GM12873 (cell line): Measurements from ENCODE around the gene PCDHGA1.

Experiments used
- CTCF ChIP-seq: IDR thresholded peaks from 2 replicates; pipeline ENCODE4 v1.5.1; 2012; ENCODE audit warnings: low read depth, mild to moderate bottlenecking, moderate library complexity, low read length, control low read depth; ENCODE audit not compliant: insufficient read depth; ENCODE audit errors: missing control alignments

PCDHGA1 gene

DNA sequence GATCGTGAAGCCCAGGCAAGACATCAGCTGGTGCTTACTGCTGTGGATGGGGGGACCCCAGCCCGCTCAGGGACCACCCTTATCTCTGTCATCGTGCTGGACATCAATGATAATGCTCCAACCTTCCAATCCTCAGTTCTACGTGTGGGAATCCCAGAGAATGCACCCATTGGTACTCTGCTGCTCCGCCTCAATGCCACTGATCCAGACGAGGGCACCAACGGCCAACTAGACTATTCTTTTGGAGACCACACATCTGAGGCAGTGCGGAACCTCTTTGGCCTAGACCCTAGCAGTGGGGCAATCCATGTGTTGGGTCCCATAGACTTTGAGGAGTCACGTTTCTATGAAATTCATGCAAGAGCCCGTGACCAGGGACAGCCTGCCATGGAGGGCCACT is 159.5 kb downstream of the PCDHGA1 start:
- no peak for TF ChIP-seq CTCF

- TF ChIP-seq CTCF, result no peak
These were observed 160.0 kb downstream of the PCDHGA1 start for GRCh38 chr5:141490271-141490670.

- TF ChIP-seq CTCF, result no peak
These were observed 160.5 kb downstream of the PCDHGA1 start for GRCh38 chr5:141490771-141491170.

GRCh38 chr5:141491323-141492167 is 161.2 kb downstream of the PCDHGA1 start:
- TF ChIP-seq CTCF, result no peak

DNA sequence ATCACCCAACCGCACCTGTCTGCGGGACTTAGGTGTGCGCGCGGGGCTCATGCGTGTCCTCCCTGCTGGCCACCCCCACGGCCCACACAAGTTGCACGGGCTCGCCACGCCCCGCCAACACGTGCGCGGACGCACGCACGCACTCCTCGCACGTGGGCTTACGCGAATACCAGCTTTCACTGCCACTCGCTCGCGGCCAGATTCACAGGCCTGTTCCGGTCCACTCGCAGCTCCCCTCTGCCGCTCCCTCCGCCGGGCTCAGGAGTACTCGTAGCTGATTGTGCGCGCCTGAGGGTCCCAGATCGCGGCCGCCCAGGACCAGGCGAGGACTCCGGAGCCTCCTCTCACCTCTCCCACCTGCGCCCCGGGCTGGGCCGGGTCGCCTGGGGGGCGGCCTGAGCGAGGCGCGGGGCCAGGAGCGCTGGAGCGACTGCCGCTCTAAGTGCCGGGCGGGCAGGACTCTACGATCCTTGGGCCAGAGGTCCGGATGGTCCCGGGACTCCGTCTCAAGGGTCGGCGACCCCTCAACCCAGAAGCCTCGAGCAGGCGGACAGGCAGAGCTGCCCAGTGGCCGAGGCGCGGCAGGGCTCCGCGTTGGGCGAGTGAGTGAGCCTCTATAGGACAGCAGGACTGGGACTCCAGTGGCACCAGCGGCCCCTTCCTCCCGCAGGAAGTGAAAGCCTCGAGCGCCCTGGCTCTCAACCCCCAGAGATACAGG is 162.0 kb downstream of the PCDHGA1 start:
- TF ChIP-seq CTCF, result no peak

- TF ChIP-seq CTCF, result no peak
These were observed 163.4 kb downstream of the PCDHGA1 start for GRCh38 chr5:141493500-141494422.
